Activated CD8-positive, alpha-beta memory T cell treated with anti-CD3 and anti-CD28 coated beads, Interleukin-2, amount 50 U/mL, for 48 hours (primary cell): ENCODE measurements around the gene DCAF4.
"Not testable (repeated sequence)": the region's sequence is repeated elsewhere in the genome, so short reads cannot be mapped to it uniquely, and the experiment has no call there.

Experiments
- DNase-seq: peaks from one replicate; pipeline ENCODE4 v3.0.0-alpha.2; 2020

DCAF4 gene

GRCh38 chr14:72939630-72940029, 13.4 kb downstream of the DCAF4 start:
- DNase-seq, result no peak

- no peak for DNase-seq
These were observed 15.2 kb downstream of the DCAF4 start for GRCh38 chr14:72941286-72941985.

- DNase-seq, result no peak
These were observed 16.7 kb downstream of the DCAF4 start for GRCh38 chr14:72942934-72943333.

- DNase-seq, result no peak
These were observed 17.7 kb downstream of the DCAF4 start for GRCh38 chr14:72943876-72944430.

- DNase-seq, result no peak
These were observed 19.2 kb downstream of the DCAF4 start for GRCh38 chr14:72945356-72946027.

- DNase-seq, result no peak
These were observed 20.2 kb downstream of the DCAF4 start for GRCh38 chr14:72946491-72946890.

- DNase-seq, result no peak
These were observed 21.3 kb downstream of the DCAF4 start for GRCh38 chr14:72947366-72948160.

- DNase-seq, result peak; percentile 85
These were observed 22.3 kb downstream of the DCAF4 start for GRCh38 chr14:72948481-72949138.

- DNase-seq, result no peak
These were observed 25.9 kb downstream of the DCAF4 start for GRCh38 chr14:72952171-72952570.

- not testable (repeated sequence) for DNase-seq
These were observed 30.5 kb downstream of the DCAF4 start for GRCh38 chr14:72956741-72957140.

GRCh38 chr14:72957213-72957612, 30.9 kb downstream of the DCAF4 start:
- no peak for DNase-seq

- no peak for DNase-seq
These were observed 32.3 kb downstream of the DCAF4 start for GRCh38 chr14:72958548-72958947.

- DNase-seq, result not testable (repeated sequence)
These were observed 34.8 kb downstream of the DCAF4 start for GRCh38 chr14:72961016-72961415.

- no peak for DNase-seq
These were observed 35.5 kb downstream of the DCAF4 start for GRCh38 chr14:72961579-72962335.

GRCh38 chr14:72962336-72962754, 36.1 kb downstream of the DCAF4 start:
- DNase-seq, result not testable (repeated sequence)

- DNase-seq, result no peak
These were observed 36.6 kb downstream of the DCAF4 start for GRCh38 chr14:72962829-72963312.

- DNase-seq, result no peak
These were observed 39.0 kb downstream of the DCAF4 start for GRCh38 chr14:72965249-72965648.

- no peak for DNase-seq
These were observed 39.8 kb downstream of the DCAF4 start for GRCh38 chr14:72966038-72966437.

- DNase-seq, result no peak
These were observed 42.1 kb downstream of the DCAF4 start for GRCh38 chr14:72968316-72968715.

- DNase-seq, result no peak
These were observed 43.9 kb downstream of the DCAF4 start for GRCh38 chr14:72970058-72970630.

GRCh38 chr14:72970824-72971434, 44.7 kb downstream of the DCAF4 start:
- DNase-seq, result no peak
